NK-92 treated with Interleukin-12 subunit alpha and Interleukin-12 subunit beta, amount 100 ng/mL, for 24 hours (cell line): ENCODE measurements around the gene OPRL1.
"Not testable (repeated sequence)": the region's sequence is repeated elsewhere in the genome, so short reads cannot be mapped to it uniquely, and the experiment has no call there.

Experiments
- DNase-seq: peaks from one replicate; lab custom pipeline; 2025; lab: John Stamatoyannopoulos, UW

Gene OPRL1

GRCh38 chr20:64086801-64087200 lies 6.9 kb downstream of the OPRL1 start:
- no peak for DNase-seq

DNA sequence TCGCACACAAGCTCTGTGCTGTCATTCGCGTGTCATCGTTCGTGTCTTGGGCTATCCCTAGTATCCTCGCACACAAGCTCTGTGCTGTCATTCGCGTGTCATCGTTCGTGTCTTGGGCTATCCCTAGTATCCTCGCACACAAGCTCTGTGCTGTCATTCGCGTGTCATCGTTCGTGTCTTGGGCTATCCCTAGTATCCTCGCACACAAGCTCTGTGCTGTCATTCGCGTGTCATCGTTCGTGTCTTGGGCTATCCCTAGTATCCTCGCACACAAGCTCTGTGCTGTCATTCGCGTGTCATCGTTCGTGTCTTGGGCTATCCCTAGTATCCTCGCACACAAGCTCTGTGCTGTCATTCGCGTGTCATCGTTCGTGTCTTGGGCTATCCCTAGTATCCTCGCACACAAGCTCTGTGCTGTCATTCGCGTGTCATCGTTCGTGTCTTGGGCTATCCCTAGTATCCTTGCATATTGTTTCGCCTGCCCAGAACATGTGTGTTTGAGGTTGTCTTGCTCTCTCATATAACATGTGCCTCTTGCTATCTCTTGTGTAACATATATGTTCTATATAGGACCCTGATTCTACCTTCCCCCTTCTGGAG lies 7.4 kb downstream of the OPRL1 start:
- DNase-seq, result not testable (repeated sequence)

- DNase-seq, result not testable (repeated sequence)
Measured at GRCh38 chr20:64088586-64088985, 8.7 kb downstream of the OPRL1 start.

DNA sequence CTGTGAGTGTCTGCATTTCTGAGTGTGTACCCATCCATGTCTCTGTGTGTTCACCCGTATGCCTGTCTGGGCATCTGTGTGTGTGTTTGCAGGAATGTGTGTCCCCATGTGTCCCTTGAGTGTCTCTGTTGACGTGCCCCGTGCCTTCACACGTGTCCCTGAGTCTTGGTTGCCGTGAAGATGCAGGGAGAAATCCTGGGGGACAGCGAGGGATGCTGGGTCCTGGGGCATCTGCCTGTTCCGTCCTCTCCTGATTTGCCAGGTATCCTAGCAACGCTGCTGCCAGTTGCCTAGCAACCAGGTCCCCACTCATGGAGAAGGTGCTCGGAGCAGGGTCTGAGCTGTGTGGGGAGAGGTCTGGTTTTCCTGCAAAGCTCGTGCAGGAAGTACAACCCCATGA lies 10.3 kb downstream of the OPRL1 start:
- DNase-seq, result no peak

- no peak for DNase-seq
Measured at GRCh38 chr20:64091340-64091739, 11.5 kb downstream of the OPRL1 start.

DNA sequence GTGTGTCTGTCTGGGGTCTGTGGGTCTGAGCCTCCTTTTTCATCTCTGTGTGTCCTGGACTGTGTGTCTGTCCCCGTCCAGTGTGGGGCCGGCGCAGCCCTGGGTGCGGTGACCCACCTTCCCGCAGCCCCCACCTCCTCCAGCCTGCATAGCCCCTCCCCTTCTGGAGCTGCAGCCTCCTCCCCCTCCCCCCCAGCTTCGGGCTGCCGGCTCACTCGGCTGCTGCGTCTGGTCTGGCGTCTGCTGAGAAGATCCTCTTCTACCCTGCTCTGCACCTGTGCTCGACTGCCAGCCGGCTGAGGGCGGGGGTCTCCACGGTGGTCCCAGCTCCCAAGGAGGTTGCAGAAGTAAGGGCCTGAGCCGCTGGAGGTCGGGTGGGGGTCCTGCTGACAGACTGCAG lies 11.9 kb downstream of the OPRL1 start:
- DNase-seq, result no peak

- no peak for DNase-seq
Measured at GRCh38 chr20:64092258-64093012, 12.6 kb downstream of the OPRL1 start.

DNA sequence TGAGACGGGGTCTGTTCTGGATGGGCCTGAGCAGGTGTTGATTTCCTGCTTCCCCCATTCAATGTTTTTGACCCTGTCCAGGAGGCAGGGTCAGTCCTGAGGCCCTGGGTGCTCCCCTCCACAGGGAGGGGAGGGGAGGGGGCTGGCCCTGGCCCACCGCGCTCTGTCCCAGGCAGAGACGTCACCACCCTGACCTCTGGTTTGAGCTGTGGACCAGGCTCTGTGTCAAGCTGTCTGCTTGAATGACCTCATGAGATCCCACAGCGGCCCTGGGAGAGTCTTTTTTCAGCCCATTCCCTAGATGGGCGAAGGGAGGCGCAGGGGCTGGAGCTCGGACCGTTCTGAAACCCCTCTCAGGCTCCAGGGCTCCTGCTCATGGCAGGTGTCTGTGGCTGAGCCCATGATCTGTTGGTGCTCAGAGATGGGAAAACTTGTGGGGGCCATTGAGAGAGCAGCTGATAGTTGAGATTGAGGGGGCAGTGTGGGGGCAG lies 13.2 kb downstream of the OPRL1 start:
- DNase-seq, result no peak

GRCh38 chr20:64095455-64095854 lies 15.6 kb downstream of the OPRL1 start:
- DNase-seq, result no peak

GRCh38 chr20:64095927-64096326 lies 16.0 kb downstream of the OPRL1 start:
- no peak for DNase-seq

DNA sequence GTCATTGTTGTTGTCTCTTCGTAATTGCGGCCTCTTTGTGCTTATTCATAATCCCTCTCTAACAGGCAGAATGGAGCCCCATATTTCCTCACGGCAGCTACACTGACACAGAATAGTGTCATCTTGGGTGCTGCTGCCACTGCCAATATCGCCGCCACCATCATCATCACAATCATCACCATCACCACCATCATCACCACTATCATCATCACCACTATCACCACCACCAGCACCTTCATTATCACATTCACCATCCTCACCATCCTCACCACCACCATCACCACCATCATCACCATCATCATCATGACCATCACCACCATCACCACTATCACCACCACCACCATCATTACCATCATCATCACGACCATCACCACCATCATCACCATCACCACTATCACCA lies 16.7 kb downstream of the OPRL1 start:
- DNase-seq, result no peak

DNA sequence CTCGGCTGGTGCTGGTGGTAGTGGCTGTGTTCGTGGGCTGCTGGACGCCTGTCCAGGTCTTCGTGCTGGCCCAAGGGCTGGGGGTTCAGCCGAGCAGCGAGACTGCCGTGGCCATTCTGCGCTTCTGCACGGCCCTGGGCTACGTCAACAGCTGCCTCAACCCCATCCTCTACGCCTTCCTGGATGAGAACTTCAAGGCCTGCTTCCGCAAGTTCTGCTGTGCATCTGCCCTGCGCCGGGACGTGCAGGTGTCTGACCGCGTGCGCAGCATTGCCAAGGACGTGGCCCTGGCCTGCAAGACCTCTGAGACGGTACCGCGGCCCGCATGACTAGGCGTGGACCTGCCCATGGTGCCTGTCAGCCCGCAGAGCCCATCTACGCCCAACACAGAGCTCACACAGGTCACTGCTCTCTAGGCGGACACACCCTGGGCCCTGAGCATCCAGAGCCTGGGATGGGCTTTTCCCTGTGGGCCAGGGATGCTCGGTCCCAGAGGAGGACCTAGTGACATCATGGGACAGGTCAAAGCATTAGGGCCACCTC lies 18.7 kb downstream of the OPRL1 start:
- DNase-seq, result no peak

DNA sequence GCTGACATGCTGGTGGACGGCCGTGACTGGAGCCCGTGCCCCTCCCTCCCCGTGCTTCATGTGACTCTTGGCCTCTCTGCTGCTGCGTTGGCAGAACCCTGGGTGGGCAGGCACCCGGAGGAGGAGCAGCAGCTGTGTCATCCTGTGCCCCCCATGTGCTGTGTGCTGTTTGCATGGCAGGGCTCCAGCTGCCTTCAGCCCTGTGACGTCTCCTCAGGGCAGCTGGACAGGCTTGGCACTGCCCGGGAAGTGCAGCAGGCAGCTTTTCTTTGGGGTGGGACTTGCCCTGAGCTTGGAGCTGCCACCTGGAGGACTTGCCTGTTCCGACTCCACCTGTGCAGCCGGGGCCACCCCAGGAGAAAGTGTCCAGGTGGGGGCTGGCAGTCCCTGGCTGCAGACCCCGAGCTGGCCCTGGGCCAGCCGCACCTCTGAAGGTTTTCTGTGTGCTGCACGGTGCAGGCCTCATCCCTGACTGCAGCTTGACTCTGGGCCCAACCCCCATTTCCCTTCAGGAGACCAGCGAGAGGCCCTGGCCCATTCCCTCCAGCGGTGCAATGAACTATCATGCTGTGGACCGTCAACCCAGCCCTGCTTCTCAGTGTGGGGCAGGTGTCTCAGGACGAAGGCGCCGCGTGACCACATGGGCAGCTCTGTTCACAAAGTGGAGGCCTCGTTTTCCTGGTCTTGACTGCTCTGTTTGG lies 19.4 kb downstream of the OPRL1 start:
- no peak for DNase-seq

DNA sequence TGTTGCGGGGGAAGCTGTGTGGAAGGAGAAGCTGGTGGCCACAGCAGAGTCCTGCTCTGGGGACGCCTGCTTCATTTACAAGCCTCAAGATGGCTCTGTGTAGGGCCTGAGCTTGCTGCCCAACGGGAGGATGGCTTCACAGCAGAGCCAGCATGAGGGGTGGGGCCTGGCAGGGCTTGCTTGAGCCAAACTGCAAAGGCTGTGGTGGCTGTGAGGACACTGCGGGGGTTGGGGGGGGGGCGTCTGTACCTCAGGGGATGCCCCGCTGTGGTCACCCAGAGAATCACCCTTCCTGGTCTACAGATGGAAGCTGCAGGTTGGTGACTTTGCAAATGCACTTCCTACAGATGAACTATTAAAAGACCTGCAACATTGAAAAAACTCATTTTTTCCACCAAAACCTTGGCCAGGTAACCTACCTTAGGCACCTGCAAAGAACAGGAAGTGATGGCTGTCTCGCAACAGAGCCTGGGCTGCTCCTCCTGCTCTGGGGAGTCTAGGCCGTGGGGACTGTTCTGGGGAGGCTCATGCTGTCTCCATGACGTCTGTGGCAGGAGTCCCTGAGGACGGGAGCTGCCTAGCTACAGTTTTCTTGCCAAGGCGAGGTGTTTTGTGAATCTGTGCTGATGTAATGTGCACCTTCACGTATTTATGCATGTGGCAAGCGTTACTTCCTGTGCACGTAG lies 20.1 kb downstream of the OPRL1 start:
- peak; percentile 59 for DNase-seq

- no peak for DNase-seq
Measured at GRCh38 chr20:64100566-64100888, 20.6 kb downstream of the OPRL1 start.

- DNase-seq, result no peak
Measured at GRCh38 chr20:64100946-64101688, 21.2 kb downstream of the OPRL1 start.

GRCh38 chr20:64101731-64102621 lies 22.1 kb downstream of the OPRL1 start:
- no peak for DNase-seq

GRCh38 chr20:64102647-64103354 lies 22.9 kb downstream of the OPRL1 start:
- DNase-seq, result no peak

- DNase-seq, result no peak
Measured at GRCh38 chr20:64103871-64104666, 24.2 kb downstream of the OPRL1 start.
